H1 (cell line): ENCODE results near the gene COL4A3. TPM values are rescaled to one million over a fixed set of nuclear protein-coding genes. Genes with fewer than 3 reads are reported as not detected.

Source experiments
- CTCF ChIA-PET: fragments of 300-600 bp; sonication (Branson Sonifier 250); formaldehyde crosslinking; loops from one replicate; lab custom pipeline; 2021; ENCODE audit not compliant: partially characterized antibody; lab: Charles Lee
- POLR2A ChIA-PET: fragments of 300-600 bp; sonication (Branson Sonifier 250); formaldehyde crosslinking; loops from one replicate; lab custom pipeline; 2021; ENCODE audit warnings: inconsistent platforms; ENCODE audit not compliant: partially characterized antibody; lab: Charles Lee
- DNase-seq, 2 experiments: peaks; one replicate each; pipeline versions ENCODE4 v3.0.0 to v3.0.0-alpha.2; 2010 to 2022; ENCODE audit warnings: low spot score in 2 of 2, low read depth in 1 of 2, mixed read lengths in 1 of 2
- FAIRE-seq: peaks from 2 replicates; lab custom pipeline; 2011; peaks lifted over from hg19 to GRCh38; lab: Jason Lieb, UNC
- H2AFZ ChIP-seq: 2 replicates; pipeline ENCODE4 v1.8.1; 2012; ENCODE audit warnings: low read length, inconsistent platforms
- H2AK5ac ChIP-seq: 2 replicates; pipeline ENCODE4 v1.6.1; 2013; ENCODE audit warnings: low read depth, low read length
- H2BK120ac ChIP-seq: replicated peaks from 2 replicates; pipeline ENCODE3; 2013; ENCODE audit warnings: low read depth, low read length, inconsistent platforms
- H2BK12ac ChIP-seq: 2 replicates; pipeline ENCODE4 v1.6.1; 2013; ENCODE audit warnings: low read depth, low read length
- H2BK15ac ChIP-seq: 2 replicates; pipeline ENCODE4 v1.6.1; 2013; ENCODE audit warnings: low read length
- H2BK20ac ChIP-seq: 2 replicates; pipeline ENCODE4 v1.6.1; 2013; ENCODE audit warnings: low read length
- H2BK5ac ChIP-seq: 2 replicates; pipeline ENCODE4 v1.6.1; 2013; ENCODE audit warnings: low read depth, low read length
- H3K14ac ChIP-seq: 2 replicates; pipeline ENCODE4 v1.6.1; 2013; ENCODE audit warnings: inconsistent platforms; ENCODE audit not compliant: insufficient read length
- H3K18ac ChIP-seq: 2 replicates; pipeline ENCODE4 v1.6.1; 2013; ENCODE audit warnings: low read length; ENCODE audit errors: extremely low read depth
- H3K23ac ChIP-seq: 2 replicates; pipeline ENCODE4 v1.6.1; 2013; ENCODE audit warnings: inconsistent platforms; ENCODE audit not compliant: insufficient read length
- H3K23me2 ChIP-seq: 2 replicates; pipeline ENCODE4 v1.6.1; 2013; ENCODE audit warnings: low read depth, low read length
- H3K27ac ChIP-seq: 2 replicates; pipeline ENCODE4 v1.6.1; 2011; ENCODE audit warnings: low read depth, low read length, inconsistent platforms
- H3K27me3 ChIP-seq, 4 experiments: replicated peaks in 1 of 4; 1 replicate in 1 of 4; 2 replicates in 3 of 4; pipeline versions ENCODE4 v1.6.1 to v1.8.1; 2011 to 2013; ENCODE audit warnings: low read length in 3 of 4, mild to moderate bottlenecking in 3 of 4, inconsistent platforms in 2 of 4, mixed read lengths in 2 of 4, moderate library complexity in 1 of 4; ENCODE audit not compliant: control insufficient read depth in 3 of 4, insufficient read depth in 3 of 4; ENCODE audit errors: extremely low read depth in 1 of 4
- H3K36me3 ChIP-seq, 4 experiments: 2 replicates each; pipeline versions ENCODE4 v1.6.1 to v1.8.1; 2011 to 2013; ENCODE audit warnings: mild to moderate bottlenecking in 4 of 4, low read length in 3 of 4, moderate library complexity in 2 of 4, control low read depth in 1 of 4, inconsistent platforms in 1 of 4; ENCODE audit not compliant: insufficient read depth in 4 of 4, control insufficient read depth in 2 of 4
- H3K4ac ChIP-seq: replicated peaks from 2 replicates; pipeline ENCODE3; 2013; ENCODE audit warnings: low read length, low read depth, mixed read lengths, inconsistent platforms; ENCODE audit not compliant: insufficient read length
- H3K4me1 ChIP-seq, 4 experiments: replicated peaks in 1 of 4; 1 replicate in 1 of 4; 2 replicates in 3 of 4; pipeline versions ENCODE4 v1.6.1 to v1.8.1; 2011 to 2013; ENCODE audit warnings: low read length in 3 of 4, inconsistent platforms in 2 of 4, mixed read lengths in 1 of 4; ENCODE audit not compliant: insufficient read depth in 4 of 4, control insufficient read depth in 3 of 4
- H3K4me2 ChIP-seq, 2 experiments: 2 replicates each; pipeline versions ENCODE4 v1.6.1 to v1.8.1; 2011 to 2013; ENCODE audit warnings: low read depth in 2 of 2, low read length in 2 of 2, control low read depth in 1 of 2, inconsistent platforms in 1 of 2, mild to moderate bottlenecking in 1 of 2; ENCODE audit not compliant: insufficient read depth in 1 of 2
- H3K4me3 ChIP-seq, 4 experiments: fragments of 200-600, 300-600 bp in 1 of 4; sonication (generic), shearing (Covaris generic), sonication (Bioruptor Twin) in 1 of 4; 2 replicates each; pipeline versions ENCODE4 v1.5.1 to v1.8.1; 2011 to 2016; ENCODE audit warnings: low read length in 4 of 4, low read depth in 3 of 4, control low read depth in 2 of 4, inconsistent platforms in 2 of 4, mild to moderate bottlenecking in 2 of 4, mixed read lengths in 1 of 4, moderate library complexity in 1 of 4; ENCODE audit not compliant: insufficient read depth in 2 of 4; ENCODE audit errors: extremely low read depth in 1 of 4
- H3K56ac ChIP-seq: replicated peaks from 2 replicates; pipeline ENCODE3; 2013; ENCODE audit warnings: low read depth, mild to moderate bottlenecking, mixed read lengths, low read length, inconsistent platforms; ENCODE audit not compliant: insufficient read length
- H3K79me1 ChIP-seq: 2 replicates; pipeline ENCODE4 v1.6.1; 2013; ENCODE audit warnings: low read depth, low read length, control low read depth
- H3K79me2 ChIP-seq, 2 experiments: 2 replicates each; pipeline versions ENCODE4 v1.6.1 to v1.8.1; 2012 to 2013; ENCODE audit warnings: low read length in 2 of 2, mild to moderate bottlenecking in 2 of 2, inconsistent platforms in 1 of 2; ENCODE audit not compliant: insufficient read depth in 2 of 2, control insufficient read depth in 1 of 2
- H3K9ac ChIP-seq, 4 experiments: replicated peaks in 1 of 4; 1 replicate in 1 of 4; 2 replicates in 3 of 4; pipeline versions ENCODE4 v1.6.1 to v1.8.1; 2011 to 2013; ENCODE audit warnings: low read depth in 3 of 4, low read length in 3 of 4, control low read depth in 2 of 4, mild to moderate bottlenecking in 2 of 4, moderate library complexity in 2 of 4, inconsistent platforms in 1 of 4; ENCODE audit errors: extremely low read depth in 1 of 4
- H3K9me3 ChIP-seq, 2 experiments: 2 replicates each; pipeline versions ENCODE4 v1.6.1 to v1.8.1; 2012 to 2013; ENCODE audit warnings: mild to moderate bottlenecking in 2 of 2, moderate library complexity in 2 of 2, control low read depth in 1 of 2, inconsistent platforms in 1 of 2, low read depth in 1 of 2, low read length in 1 of 2, mixed read lengths in 1 of 2; ENCODE audit not compliant: insufficient read depth in 2 of 2
- H4K20me1 ChIP-seq, 2 experiments: replicated peaks in 1 of 2; 2 replicates each; pipeline versions ENCODE3 to v1.8.1; 2011 to 2013; ENCODE audit warnings: inconsistent platforms in 2 of 2, low read length in 2 of 2, mild to moderate bottlenecking in 1 of 2; ENCODE audit not compliant: insufficient read depth in 2 of 2, control insufficient read depth in 1 of 2
- H4K5ac ChIP-seq: 2 replicates; pipeline ENCODE4 v1.6.1; 2013; ENCODE audit warnings: low read length, low read depth, mixed read lengths, inconsistent platforms; ENCODE audit not compliant: insufficient read length
- H4K8ac ChIP-seq: 2 replicates; pipeline ENCODE4 v1.8.0; 2013; ENCODE audit warnings: mild to moderate bottlenecking, moderate library complexity, low read length, inconsistent platforms; ENCODE audit not compliant: insufficient read depth; ENCODE audit errors: extremely low read depth
- H4K91ac ChIP-seq: replicated peaks from 2 replicates; pipeline ENCODE3; 2013; ENCODE audit warnings: low read length, mixed read lengths, inconsistent platforms; ENCODE audit not compliant: insufficient read length
- ASH2L ChIP-seq: fragments of 200-600, 300-600 bp; sonication (generic); IDR thresholded peaks from one replicate; pipeline ENCODE4 v1.7.1; 2017; ENCODE audit warnings: low read length
- CHD1 ChIP-seq: IDR thresholded peaks from 2 replicates; pipeline ENCODE4 v1.6.1; 2012; ENCODE audit warnings: low read depth, low read length, improper control_type of control experiment
- EP300 ChIP-seq, 2 experiments: IDR thresholded peaks; 1 replicate in 1 of 2; 2 replicates in 1 of 2; pipeline ENCODE4 v1.6.1; 2011 to 2012; ENCODE audit warnings: low read depth in 2 of 2, low read length in 2 of 2, mild to moderate bottlenecking in 2 of 2, borderline replicate concordance in 1 of 2, inconsistent platforms in 1 of 2, moderate library complexity in 1 of 2
- POLR2A ChIP-seq, 2 experiments: IDR thresholded peaks; 1 replicate in 1 of 2; 2 replicates in 1 of 2; pipeline ENCODE4 v1.6.1; 2011; ENCODE audit warnings: low read depth in 2 of 2, low read length in 2 of 2, mild to moderate bottlenecking in 2 of 2; ENCODE audit errors: control extremely low read depth in 1 of 2
- RNF2 ChIP-seq: fragments of 200-900, 300-1000 bp; sonication (generic); IDR thresholded peaks from 2 replicates; pipeline ENCODE4 v1.7.1; 2016; ENCODE audit warnings: borderline replicate concordance, low read depth, mild to moderate bottlenecking, antibody characterized with exemption, low read length; ENCODE audit not compliant: poor library complexity, severe bottlenecking; ENCODE audit errors: missing control alignments
- SP1 ChIP-seq: IDR thresholded peaks from 2 replicates; pipeline ENCODE4 v1.6.1; 2011; ENCODE audit warnings: low read depth, low read length
- SP2 ChIP-seq: IDR thresholded peaks from 2 replicates; pipeline ENCODE4 v1.6.1; 2012; ENCODE audit warnings: mild to moderate bottlenecking, low read length, inconsistent platforms
- SRF ChIP-seq: IDR thresholded peaks from 2 replicates; pipeline ENCODE4 v1.6.1; 2011; ENCODE audit warnings: mild to moderate bottlenecking, low read depth, low read length, moderate library complexity
- TCF12 ChIP-seq: IDR thresholded peaks from 2 replicates; pipeline ENCODE4 v1.6.1; 2011; ENCODE audit warnings: low read depth, mild to moderate bottlenecking, low read length
- WGBS, 2 experiments: shearing (Covaris generic) in 1 of 2; methylation state at CpG; one replicate each; pipeline versions ENCODE4 v1.1.6 to v1.1.7; 2013 to 2015; ENCODE audit warnings: low lambda C conversion rate in 2 of 2, mixed read lengths in 2 of 2, inconsistent platforms in 1 of 2, low coverage in 1 of 2, missing lambda C conversion rate in 1 of 2; ENCODE audit not compliant: insufficient replicate concordance in 2 of 2, insufficient coverage in 1 of 2, insufficient read length in 1 of 2; ENCODE audit errors: extremely low coverage in 1 of 2, missing lambda C conversion rate in 1 of 2; 5-methylcytosine and 5-hydroxymethylcytosine counted together
- polyA plus RNA-seq, 7 experiments: library from polyadenylated mRNA; depleted of rRNA in 3 of 7; stranded (reverse) in 5 of 7; unstranded in 2 of 7; fragments of >200 nt in 5 of 7; fragments of 200-250 nt in 2 of 7; gene quantifications; 1 replicate in 5 of 7; 2 replicates in 1 of 7; 4 replicates in 1 of 7; pipeline versions ENCODE4 v1.2.1 to v1.2.3, GENCODE V29; 2011 to 2013; ENCODE audit warnings: missing spikeins in 2 of 7, mixed read lengths in 2 of 7
- total RNA-seq: library from RNA; stranded (reverse); fragmentation: NEBNext Ultra II Directional; extraction: Animal tissue kit (Norgen Biotek cat#: 25700); gene quantifications from 2 replicates; pipeline ENCODE4 v1.2.1, GENCODE V29; 2021
- TF ChIP-seq, protein P1 (sequence below), 3 experiments: IDR thresholded peaks; 1 replicate in 2 of 3; 2 replicates in 1 of 3; pipeline versions ENCODE4 v1.5.1 to v1.6.1; 2011; ENCODE audit warnings: low read length in 3 of 3, mild to moderate bottlenecking in 3 of 3, inconsistent platforms in 2 of 3, low read depth in 1 of 3, moderate library complexity in 1 of 3; ENCODE audit not compliant: insufficient read depth in 1 of 3; ENCODE audit errors: control extremely low read depth in 1 of 3

COL4A3 gene
- total and polyA plus RNA-seq, 2 of the 8 experiments (the other 6 are each of a cell fraction or from before 2014, with no cell fraction given) = 0.12 to 0.17 TPM

DNA sequence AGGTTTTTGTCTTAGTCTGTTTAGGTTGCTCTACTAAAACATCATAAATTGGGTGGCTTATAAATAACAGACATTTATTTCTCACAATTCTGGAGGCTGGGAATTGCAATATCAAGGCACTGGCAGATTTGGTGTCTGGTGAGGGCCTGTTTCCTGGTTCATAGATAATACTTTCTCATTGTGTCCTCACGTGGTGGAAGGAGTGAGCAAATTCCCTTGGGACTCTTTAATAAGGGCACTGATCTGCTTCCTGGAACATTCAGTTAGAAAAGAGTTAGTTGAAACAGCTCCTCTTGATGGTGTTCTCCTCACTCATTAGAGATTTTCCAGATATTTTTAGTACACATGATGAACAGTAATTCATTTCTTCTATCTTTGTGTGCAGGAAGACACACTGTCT is 22.3 kb downstream of the COL4A3 start:
- Histone ChIP-seq H2AK5ac (no peak overlapping the region), H3K23ac (no peak overlapping the region), H4K20me1 (no peaks in the 10 kb centered on the region), H3K4me2 (no peak overlapping the region), H3K23me2 (no peaks in the 10 kb centered on the region), H4K5ac (no peak overlapping the region), H3K4me1 (peaks cover 2 to 10% (median 4%) of the 10 kb centered on the region in 4 experiments; a peak in 6 of 7 replicates), H3K4ac (no peak overlapping the region), H3K79me1 (no peaks in the 10 kb centered on the region), H2BK5ac (no peak overlapping the region), H3K18ac (no peak overlapping the region), H4K8ac (no peak overlapping the region), H2BK12ac (no peak overlapping the region), H4K91ac (no peak overlapping the region), H3K79me2 (no peaks in the 10 kb centered on the region), H2AFZ (no peak overlapping the region), H3K4me3 (no peak overlapping the region), H3K9ac (no peak overlapping the region), H2BK20ac (no peak overlapping the region), H3K27ac (no peak overlapping the region), H3K56ac (no peak overlapping the region), H2BK120ac (no peak overlapping the region), H3K36me3 (no peaks in the 10 kb centered on the region), H3K27me3 (no peaks in the 10 kb centered on the region; a peak in 1 of 7 replicates), H2BK15ac (no peak overlapping the region), H3K9me3 (no peaks in the 10 kb centered on the region), H3K14ac (no peak overlapping the region)
- ChIA-PET POLR2A (no interaction called here), CTCF (interaction anchor here (1.5 kb wide), 1 partner anchor 24 kb away, joined by 3 read pairs; no protein-coding TSS in a partner anchor)
- no peak for FAIRE-seq
- TF ChIP-seq CHD1 (no peak), TCF12 (no peak), SRF (no peak), SP2 (no peak), SP1 (no peak), POLR2A (IDR thresholded peaks at IDR 0.05; ENCODE audit: control extremely low read depth in 1 of 2, low read depth in 2 of 2, low read length in 2 of 2) (no peak), EP300 (IDR thresholded peaks at IDR 0.05; ENCODE audit: borderline replicate concordance in 1 of 2, low read depth in 2 of 2, low read length in 2 of 2) (no peak), RNF2 (no peak), ASH2L (no peak)
- TF ChIP-seq, protein P1, sequence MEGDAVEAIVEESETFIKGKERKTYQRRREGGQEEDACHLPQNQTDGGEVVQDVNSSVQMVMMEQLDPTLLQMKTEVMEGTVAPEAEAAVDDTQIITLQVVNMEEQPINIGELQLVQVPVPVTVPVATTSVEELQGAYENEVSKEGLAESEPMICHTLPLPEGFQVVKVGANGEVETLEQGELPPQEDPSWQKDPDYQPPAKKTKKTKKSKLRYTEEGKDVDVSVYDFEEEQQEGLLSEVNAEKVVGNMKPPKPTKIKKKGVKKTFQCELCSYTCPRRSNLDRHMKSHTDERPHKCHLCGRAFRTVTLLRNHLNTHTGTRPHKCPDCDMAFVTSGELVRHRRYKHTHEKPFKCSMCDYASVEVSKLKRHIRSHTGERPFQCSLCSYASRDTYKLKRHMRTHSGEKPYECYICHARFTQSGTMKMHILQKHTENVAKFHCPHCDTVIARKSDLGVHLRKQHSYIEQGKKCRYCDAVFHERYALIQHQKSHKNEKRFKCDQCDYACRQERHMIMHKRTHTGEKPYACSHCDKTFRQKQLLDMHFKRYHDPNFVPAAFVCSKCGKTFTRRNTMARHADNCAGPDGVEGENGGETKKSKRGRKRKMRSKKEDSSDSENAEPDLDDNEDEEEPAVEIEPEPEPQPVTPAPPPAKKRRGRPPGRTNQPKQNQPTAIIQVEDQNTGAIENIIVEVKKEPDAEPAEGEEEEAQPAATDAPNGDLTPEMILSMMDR (IDR thresholded peaks at IDR 0.05; ENCODE audit: control extremely low read depth in 1 of 3, insufficient read depth in 1 of 3, low read depth in 1 of 3, low read length in 3 of 3) = no peak
- WGBS, 2 experiments = 94% methylated on average over 1 of the region's 1 CpG; no CpG with 5 or more reads in 1 of the 2 experiments
- no peak for DNase-seq
